Activated T-helper 9 cell treated with anti-CD3 and anti-CD28 coated beads, Interleukin-2, amount 50 U/mL, for 16 hours (primary cell): ENCODE results near the gene CPSF3.

Source experiments
- DNase-seq: peaks from one replicate; pipeline ENCODE4 v3.0.0-alpha.2; 2020; ENCODE audit warnings: low read depth

CPSF3 gene

GRCh38 chr2:9423100-9423921 is at the start of gene CPSF3, which contains the start of gene ITGB1BP1:
Gene CPSF3, plus strand, starts transcription at chr2:9423654. Its CDS starts 120 bp downstream, at chr2:9423774.
Gene ITGB1BP1, minus strand, starts transcription at chr2:9423528. Its CDS starts 4,831 bp downstream, at chr2:9418697.
- peak; percentile 95 for DNase-seq

- no peak for DNase-seq
Measured at GRCh38 chr2:9374071-9374730, 49.3 kb upstream of the CPSF3 start.

GRCh38 chr2:9375857-9376428 is 47.5 kb upstream of the CPSF3 start:
- DNase-seq: no peak

- no peak for DNase-seq
Measured at GRCh38 chr2:9377461-9378097, 45.9 kb upstream of the CPSF3 start.

GRCh38 chr2:9378433-9379390 is 44.7 kb upstream of the CPSF3 start:
- no peak for DNase-seq

GRCh38 chr2:9379391-9379755 is 44.1 kb upstream of the CPSF3 start:
- no peak for DNase-seq

GRCh38 chr2:9380702-9381628 is 42.5 kb upstream of the CPSF3 start:
- no peak for DNase-seq

- DNase-seq: no peak
Measured at GRCh38 chr2:9382604-9383235, 40.7 kb upstream of the CPSF3 start.

GRCh38 chr2:9384521-9384920 is 38.9 kb upstream of the CPSF3 start:
- no peak for DNase-seq

- DNase-seq: no peak
Measured at GRCh38 chr2:9385841-9386240, 37.6 kb upstream of the CPSF3 start.

- no peak for DNase-seq
Measured at GRCh38 chr2:9388199-9388681, 35.2 kb upstream of the CPSF3 start.

- DNase-seq: no peak
Measured at GRCh38 chr2:9388950-9389911, 34.2 kb upstream of the CPSF3 start.

- no peak for DNase-seq
Measured at GRCh38 chr2:9390151-9390850, 33.2 kb upstream of the CPSF3 start.

GRCh38 chr2:9390991-9391390 is 32.5 kb upstream of the CPSF3 start:
- DNase-seq: no peak

- no peak for DNase-seq
Measured at GRCh38 chr2:9391961-9392720, 31.3 kb upstream of the CPSF3 start.

- DNase-seq: no peak
Measured at GRCh38 chr2:9392898-9393765, 30.3 kb upstream of the CPSF3 start.
